T-helper 1 cell treated with Interleukin-12 subunit alpha and Interleukin-12 subunit beta and Interleukin-4 antibody, amounts not matched to agents 30 μg/mL and 1 μg/mL, for 36 hours (primary cell): ENCODE data around the gene STK16.

Experiments
- H3K27ac Mint-ChIP-seq: one replicate; pipeline ENCODE4 v1.8.0; 2021; ENCODE audit warnings: mild to moderate bottlenecking, mixed read lengths
- H3K27me3 Mint-ChIP-seq: one replicate; pipeline ENCODE4 v1.8.0; 2021; ENCODE audit warnings: low read depth, mixed read lengths
- H3K36me3 Mint-ChIP-seq: one replicate; pipeline ENCODE4 v1.8.0; 2021; ENCODE audit warnings: low read depth, mixed read lengths
- H3K4me1 Mint-ChIP-seq: one replicate; pipeline ENCODE4 v1.8.0; 2021; ENCODE audit warnings: low read depth, mixed read lengths
- H3K4me3 Mint-ChIP-seq: one replicate; pipeline ENCODE4 v1.8.0; 2021; ENCODE audit warnings: mild to moderate bottlenecking, moderate library complexity, mixed read lengths
- H3K9me3 Mint-ChIP-seq: one replicate; pipeline ENCODE4 v1.8.0; 2021; ENCODE audit warnings: mixed read lengths

Gene STK16

DNA sequence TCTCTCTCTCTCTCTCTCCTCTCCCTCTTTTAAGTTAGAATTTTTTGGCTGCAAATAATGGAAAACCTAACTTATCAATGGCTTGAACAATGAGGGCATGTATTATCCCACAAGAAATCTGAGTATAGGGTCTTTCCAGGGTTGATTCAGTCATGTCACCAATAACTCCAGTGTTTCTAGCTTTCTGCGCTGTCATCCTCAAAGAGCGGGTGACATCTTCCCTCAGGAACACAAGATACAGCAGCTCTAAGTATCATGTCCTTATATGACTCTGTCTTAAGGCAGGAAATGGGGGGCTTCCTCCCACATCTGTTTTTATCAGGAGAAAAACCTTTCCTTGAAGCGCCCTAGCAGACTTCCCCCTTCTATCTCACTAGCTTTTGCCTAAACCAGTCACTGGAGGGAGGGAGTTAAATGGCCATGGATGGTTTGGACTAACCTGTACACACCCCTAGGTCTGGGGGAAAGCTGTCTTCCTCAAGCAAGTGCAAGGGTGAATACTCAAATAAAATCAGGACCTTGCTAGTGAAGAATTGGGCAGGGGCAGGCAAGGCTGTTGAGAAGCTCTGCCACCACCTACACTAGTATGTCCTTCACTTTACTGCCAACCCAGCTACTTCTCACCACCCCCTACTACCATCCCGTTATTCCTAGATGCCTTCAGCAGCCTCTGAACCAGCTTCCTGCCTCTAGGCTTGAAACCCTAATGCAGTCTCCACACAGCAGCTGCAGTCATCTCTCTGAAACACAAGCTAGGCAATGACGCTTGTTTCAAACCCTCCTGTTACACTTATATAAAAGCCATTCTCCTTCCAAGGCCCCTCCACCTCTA is 16.0 kb downstream of the STK16 start:
- Mint-ChIP-seq H3K9me3 (no peaks in the 10 kb centered on the region), H3K4me1 (no peaks in the 10 kb centered on the region), H3K4me3 (no peak overlapping the region), H3K27me3 (peaks cover 31% of the 10 kb centered on the region), H3K36me3 (no peaks in the 10 kb centered on the region), H3K27ac (no peak overlapping the region)

DNA sequence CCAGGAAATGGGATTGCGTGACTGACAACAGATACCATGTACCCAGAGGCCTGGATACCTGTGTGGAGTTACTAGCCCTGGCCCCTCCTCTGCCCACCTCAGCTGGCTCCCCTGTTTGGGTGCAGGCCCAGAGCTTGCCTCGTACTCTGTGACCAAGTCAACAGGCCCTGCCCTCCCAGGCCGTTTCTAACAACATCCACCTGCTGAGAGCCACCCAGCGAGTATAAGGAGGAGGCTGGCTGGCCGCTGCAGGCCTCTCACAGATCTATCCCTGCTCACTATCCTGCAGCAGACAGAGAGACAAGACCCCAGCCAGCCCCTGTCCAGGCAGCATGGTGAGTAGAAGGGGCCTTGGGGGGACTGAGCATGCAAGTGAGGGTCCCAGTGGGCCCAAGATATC is 21.0 kb downstream of the STK16 start:
- H3K4me3 Mint-ChIP-seq, result no peak overlapping the region
- H3K27me3 Mint-ChIP-seq, result peaks cover 14% of the 10 kb centered on the region
- no peak overlapping the region for H3K27ac Mint-ChIP-seq
- H3K4me1 Mint-ChIP-seq, result no peaks in the 10 kb centered on the region
- H3K36me3 Mint-ChIP-seq, result no peaks in the 10 kb centered on the region
- no peaks in the 10 kb centered on the region for H3K9me3 Mint-ChIP-seq

DNA sequence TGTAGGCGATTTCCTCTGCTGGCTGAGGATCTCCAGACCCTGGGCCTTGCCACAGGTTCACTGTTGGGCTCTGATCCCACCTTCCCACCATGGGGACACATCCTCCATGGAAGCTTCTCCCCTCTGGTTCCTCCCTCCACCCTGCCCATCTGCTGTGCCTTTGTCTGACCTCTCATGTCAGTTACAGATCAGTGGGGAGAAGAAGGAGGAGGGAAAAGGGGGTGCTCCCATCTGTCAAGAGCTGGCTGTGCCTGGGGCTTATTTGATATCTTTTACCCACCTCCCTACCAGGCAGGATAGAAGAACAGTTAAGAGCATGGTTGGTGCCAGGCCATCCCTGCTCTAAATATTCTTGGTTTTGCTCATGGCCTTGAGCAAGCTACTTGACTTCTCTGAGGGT is 21.6 kb downstream of the STK16 start:
- H3K27ac Mint-ChIP-seq, result no peak overlapping the region
- no peak overlapping the region for H3K4me3 Mint-ChIP-seq
- no peaks in the 10 kb centered on the region for H3K9me3 Mint-ChIP-seq
- H3K4me1 Mint-ChIP-seq, result no peaks in the 10 kb centered on the region
- H3K36me3 Mint-ChIP-seq, result no peaks in the 10 kb centered on the region
- H3K27me3 Mint-ChIP-seq, result peaks cover 9% of the 10 kb centered on the region

DNA sequence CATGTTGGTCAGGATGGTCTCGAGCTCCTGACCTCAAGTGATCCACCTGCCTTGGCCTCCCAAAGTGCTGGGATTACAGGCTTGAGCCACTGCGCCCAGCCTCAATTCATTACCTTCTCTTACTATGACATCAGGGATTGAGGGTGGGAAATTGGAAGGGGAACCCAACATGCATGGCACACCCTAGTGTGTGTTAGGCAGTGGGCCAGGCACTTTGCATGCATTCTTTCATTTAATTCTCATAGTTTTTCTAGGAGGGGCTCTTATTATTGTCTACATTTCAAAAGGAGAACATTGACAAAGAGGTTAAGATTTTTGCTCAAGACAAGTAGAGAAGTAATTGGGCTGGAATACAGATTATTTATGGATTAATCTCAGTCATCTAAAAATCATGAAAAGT is 23.0 kb downstream of the STK16 start:
- Mint-ChIP-seq H3K36me3 (no peaks in the 10 kb centered on the region), H3K27ac (no peak overlapping the region), H3K4me1 (no peaks in the 10 kb centered on the region), H3K9me3 (no peaks in the 10 kb centered on the region), H3K27me3 (peaks cover 6% of the 10 kb centered on the region), H3K4me3 (no peak overlapping the region)

DNA sequence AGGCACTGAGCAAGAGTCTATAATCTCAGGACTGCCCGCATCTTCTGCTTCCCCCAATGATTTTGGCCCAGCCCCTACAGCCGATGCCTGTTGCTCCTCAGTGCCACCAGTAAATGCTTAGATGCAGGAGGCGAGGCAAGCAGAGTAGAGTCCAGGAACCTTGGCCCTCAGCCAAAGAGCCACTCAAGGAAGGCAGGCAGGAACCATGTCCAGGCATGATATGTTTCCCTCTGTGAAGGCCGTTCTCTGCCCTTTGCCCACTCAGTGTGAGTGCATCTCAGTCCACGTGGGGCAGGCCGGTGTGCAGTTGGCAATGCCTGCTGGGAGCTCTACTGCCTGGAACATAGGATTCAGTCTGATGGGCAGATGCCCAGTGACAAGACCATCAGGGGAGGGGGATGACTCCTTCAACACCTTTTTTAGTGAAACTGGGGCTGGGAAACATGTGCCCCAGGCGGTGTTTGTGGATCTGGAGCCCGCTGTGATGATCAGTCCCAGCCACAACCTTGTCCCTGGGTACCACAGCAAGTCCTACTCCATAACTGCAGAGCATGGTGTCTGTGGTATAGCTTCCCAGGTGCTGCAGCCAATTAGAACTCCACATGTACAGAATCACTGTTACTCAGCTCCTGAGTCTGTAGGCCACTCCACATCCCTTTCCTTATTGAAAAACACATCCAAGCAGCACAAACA is 24.2 kb downstream of the STK16 start:
- Mint-ChIP-seq H3K36me3 (no peaks in the 10 kb centered on the region), H3K4me1 (no peaks in the 10 kb centered on the region), H3K9me3 (no peaks in the 10 kb centered on the region), H3K4me3 (no peak overlapping the region), H3K27me3 (peaks cover 6% of the 10 kb centered on the region), H3K27ac (no peak overlapping the region)

DNA sequence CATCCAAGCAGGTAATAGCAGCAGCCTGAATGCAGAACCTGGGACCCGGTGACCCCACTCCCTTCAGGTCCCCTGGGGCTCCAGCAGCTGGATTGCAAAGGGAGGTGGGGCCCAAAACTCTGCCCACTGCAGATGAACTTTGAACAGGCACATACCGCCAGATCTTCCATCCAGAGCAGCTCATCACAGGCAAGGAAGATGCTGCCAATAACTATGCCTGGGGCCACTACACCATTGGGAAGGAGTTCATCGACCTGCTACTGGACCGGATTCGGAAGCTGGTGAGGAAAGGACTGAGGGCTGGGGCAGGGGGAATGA is 24.7 kb downstream of the STK16 start:
- Mint-ChIP-seq H3K27me3 (peaks cover 10% of the 10 kb centered on the region), H3K27ac (no peak overlapping the region), H3K36me3 (no peaks in the 10 kb centered on the region), H3K4me1 (no peaks in the 10 kb centered on the region), H3K4me3 (no peak overlapping the region), H3K9me3 (no peaks in the 10 kb centered on the region)

DNA sequence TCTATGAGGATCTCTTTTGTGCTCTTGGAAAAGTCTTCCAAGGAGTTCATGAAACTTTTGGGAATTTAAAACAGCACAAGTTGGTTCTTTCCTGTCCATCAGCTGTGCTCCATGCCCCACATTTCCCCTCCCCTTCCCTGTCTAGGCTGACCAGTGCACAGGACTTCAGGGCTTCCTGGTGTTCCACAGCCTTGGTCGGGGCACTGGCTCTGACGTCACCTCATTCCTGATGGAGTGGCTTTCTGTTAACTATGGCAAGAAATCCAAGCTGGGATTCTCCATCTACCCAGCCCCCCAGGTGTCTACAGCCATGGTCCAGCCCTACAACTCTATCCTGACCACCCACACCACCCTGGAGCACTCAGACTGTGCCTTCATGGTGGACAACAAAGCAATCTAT is 25.7 kb downstream of the STK16 start:
- no peak overlapping the region for H3K27ac Mint-ChIP-seq
- H3K36me3 Mint-ChIP-seq, result no peaks in the 10 kb centered on the region
- H3K4me3 Mint-ChIP-seq, result no peak overlapping the region
- H3K27me3 Mint-ChIP-seq, result peaks cover 10% of the 10 kb centered on the region
- H3K9me3 Mint-ChIP-seq, result no peaks in the 10 kb centered on the region
- H3K4me1 Mint-ChIP-seq, result no peaks in the 10 kb centered on the region

DNA sequence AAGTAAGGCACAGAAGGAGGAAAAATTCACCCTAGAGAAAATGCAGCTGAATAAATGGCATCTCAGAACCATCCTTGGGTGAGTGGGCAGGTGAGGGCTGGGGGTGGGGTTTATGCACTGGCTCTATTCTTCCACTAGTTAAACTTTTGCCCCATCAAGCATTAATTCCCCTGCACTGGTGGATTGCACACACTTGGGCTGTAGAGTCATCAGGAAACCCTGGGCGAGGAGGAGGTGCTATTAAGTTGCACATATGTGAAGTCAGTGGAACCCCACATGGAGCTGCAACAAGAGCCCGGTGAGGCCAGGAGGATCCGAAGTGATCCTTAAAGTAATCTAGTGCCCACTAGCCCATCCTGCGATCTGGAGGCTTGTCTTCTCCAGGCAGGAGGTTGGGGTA is 27.1 kb downstream of the STK16 start:
- Mint-ChIP-seq H3K9me3 (no peaks in the 10 kb centered on the region), H3K4me1 (peaks cover 3% of the 10 kb centered on the region), H3K27ac (no peak overlapping the region), H3K27me3 (peaks cover 10% of the 10 kb centered on the region), H3K36me3 (no peaks in the 10 kb centered on the region), H3K4me3 (no peak overlapping the region)

DNA sequence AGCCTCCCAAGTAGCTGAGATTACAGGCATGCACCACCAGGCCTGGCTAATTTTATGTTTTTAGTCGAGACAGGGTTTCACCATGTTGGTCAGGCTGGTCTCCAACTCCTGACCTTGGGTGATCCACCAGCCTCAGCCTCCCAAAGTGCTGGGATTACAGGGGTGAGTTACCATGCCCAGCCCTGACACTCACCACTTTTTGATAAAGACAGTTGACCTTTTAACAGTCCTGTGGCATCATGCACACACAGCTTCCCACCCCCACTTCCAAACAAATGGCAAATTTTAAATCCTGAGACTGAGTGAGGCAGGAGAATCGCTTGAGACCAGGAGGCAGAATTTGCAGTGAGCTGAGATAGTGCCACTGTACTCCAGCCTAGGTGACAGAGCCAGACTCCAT is 27.7 kb downstream of the STK16 start:
- peaks cover 9% of the 10 kb centered on the region for H3K4me1 Mint-ChIP-seq
- peaks cover 10% of the 10 kb centered on the region for H3K27me3 Mint-ChIP-seq
- no peak overlapping the region for H3K27ac Mint-ChIP-seq
- H3K36me3 Mint-ChIP-seq, result no peaks in the 10 kb centered on the region
- no peaks in the 10 kb centered on the region for H3K9me3 Mint-ChIP-seq
- H3K4me3 Mint-ChIP-seq, result no peak overlapping the region

DNA sequence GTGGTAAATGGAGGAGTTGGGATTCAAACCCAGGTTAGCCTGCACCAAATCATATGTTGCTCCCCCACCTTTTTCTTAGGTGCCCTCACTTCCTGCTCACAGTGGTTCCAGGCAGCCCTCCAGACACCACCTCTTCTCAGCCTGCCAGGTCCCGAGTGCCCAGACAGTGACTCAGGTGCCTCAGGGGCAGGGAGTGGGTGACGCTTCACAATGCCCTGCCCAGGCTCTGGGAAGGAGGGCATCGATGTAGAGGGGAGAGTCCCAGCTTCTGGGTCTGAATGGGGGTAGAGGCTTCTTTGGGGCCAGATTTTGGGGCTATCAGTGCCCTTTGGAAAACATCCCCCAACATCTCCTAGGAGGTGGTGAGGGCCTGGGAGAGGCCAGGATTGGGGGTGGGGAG is 28.7 kb downstream of the STK16 start:
- Mint-ChIP-seq H3K4me3 (no peak overlapping the region), H3K4me1 (peaks cover 19% of the 10 kb centered on the region), H3K36me3 (no peaks in the 10 kb centered on the region), H3K27ac (no peak overlapping the region), H3K9me3 (no peaks in the 10 kb centered on the region), H3K27me3 (peaks cover 10% of the 10 kb centered on the region)

DNA sequence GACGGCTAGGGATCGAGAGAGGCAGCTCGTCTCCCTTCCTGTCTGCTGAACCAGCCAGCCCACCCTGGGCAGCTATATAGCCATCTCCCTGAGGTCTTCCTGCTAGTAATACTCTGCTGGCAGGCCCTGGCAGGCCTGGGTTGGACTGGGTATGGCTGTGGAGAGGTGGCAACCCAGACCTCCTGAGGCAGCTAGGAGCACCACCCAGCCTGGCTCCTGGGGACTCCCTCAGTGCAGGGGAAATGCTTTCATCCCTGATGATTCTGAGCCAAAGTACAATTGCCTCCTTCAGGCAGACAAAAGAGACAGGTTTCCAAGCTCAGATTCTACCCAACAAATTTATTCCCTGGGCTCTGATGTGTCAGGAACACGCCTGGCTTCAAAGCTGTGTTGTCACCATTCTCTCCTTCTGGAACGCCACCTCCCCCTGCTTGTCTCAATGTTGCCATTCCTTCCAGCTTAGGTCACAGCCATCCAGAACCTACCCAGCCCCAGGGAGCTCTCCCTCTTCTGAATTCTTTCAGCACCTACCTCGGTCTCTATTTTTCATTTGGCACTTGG is 29.2 kb downstream of the STK16 start:
- Mint-ChIP-seq H3K4me1 (peaks cover 20% of the 10 kb centered on the region), H3K9me3 (no peaks in the 10 kb centered on the region), H3K36me3 (no peaks in the 10 kb centered on the region), H3K27ac (no peak overlapping the region), H3K4me3 (no peak overlapping the region), H3K27me3 (peaks cover 10% of the 10 kb centered on the region)

DNA sequence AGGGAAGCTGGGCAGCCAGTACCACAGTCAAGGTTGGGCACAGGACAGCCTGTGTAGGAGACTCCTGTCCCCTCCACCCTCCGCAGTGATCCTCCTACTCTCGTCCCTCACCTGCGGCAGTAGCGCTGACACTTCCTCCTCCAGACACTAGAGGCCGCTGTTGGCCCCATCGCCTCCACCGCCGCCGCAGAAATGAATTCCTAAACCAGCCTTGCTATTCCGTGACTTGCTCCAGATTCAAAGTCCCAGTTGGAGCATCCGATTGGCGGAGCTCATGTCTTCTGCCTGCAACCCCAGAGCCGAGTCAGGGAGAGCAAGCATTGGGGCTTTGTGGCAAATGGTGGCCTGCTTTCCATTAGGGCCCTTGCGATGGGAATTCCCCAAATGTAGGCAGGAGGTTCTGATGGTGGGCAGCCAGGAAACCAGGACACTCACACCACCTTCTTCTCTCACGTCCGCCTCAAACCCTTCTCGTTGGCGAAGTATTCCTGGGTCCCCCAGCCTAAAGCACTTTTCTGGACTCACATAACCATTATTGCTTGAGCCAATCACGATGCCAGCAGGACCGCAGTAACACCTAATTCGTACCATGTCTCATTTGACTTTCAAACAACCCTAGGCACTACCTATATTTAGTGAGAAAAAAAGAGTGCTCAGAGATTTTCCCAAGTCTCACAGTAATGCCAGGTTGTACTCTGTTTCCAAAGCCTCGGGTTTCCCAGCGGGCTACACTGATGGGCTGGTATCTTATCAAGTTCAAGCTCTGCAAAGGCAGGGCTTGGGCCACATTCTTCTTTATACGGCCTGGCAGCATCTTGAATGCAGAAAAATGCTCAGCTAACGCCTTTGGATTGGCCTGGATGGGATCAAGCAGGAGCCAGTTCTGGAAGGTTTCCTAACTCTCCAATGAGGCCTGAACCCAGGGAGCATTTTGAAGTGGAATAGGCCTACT is 32.7 kb downstream of the STK16 start:
- Mint-ChIP-seq H3K36me3 (peaks cover 10% of the 10 kb centered on the region), H3K9me3 (no peaks in the 10 kb centered on the region), H3K4me1 (peaks cover 35% of the 10 kb centered on the region), H3K27me3 (peaks cover 4% of the 10 kb centered on the region), H3K4me3 (peak overlapping the region; percentile 98), H3K27ac (peak overlapping the region; percentile 98)

DNA sequence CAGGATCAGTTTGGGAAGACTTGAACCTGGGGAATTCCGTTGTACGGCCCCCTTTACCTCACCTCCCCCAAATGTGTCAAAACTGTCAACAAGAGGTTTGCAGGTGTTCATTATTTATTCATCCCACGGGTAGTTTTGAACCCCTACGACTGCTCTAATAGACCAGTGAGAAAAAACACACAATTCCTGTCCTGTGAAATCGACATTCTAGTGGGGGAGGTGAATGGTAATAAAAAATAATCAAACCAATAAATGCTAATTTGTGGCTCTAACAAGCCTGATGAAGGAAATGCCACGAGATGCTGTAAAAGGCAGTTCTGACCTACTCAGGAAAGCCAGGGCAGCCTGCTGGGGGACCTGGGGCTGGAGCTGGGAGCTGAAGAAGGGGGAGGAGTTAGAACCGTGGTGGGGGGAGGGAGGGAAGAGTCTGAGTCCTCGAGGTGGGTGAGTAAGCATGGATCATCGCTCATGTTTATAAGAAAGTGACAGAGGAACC is 33.4 kb downstream of the STK16 start:
- Mint-ChIP-seq H3K4me3 (peak overlapping the region; percentile 98), H3K36me3 (peaks cover 13% of the 10 kb centered on the region), H3K4me1 (peaks cover 35% of the 10 kb centered on the region), H3K9me3 (no peaks in the 10 kb centered on the region), H3K27ac (peak overlapping the region; percentile 98), H3K27me3 (peaks cover 4% of the 10 kb centered on the region)
